Common myeloid progenitor, CD34-positive (primary cell): ENCODE measurements around the gene ADGRL1.
A peak's percentile ranks its signal among the peaks of the same experiment; 100 is the strongest.
"Not testable (repeated sequence)": the region's sequence is repeated elsewhere in the genome, so short reads cannot be mapped to it uniquely, and the experiment has no call there.

ENCODE experiments used
- CTCF ChIA-PET: fragments of 350-600 bp; sonication (Branson Sonifier 250); formaldehyde crosslinking; loops from one replicate; lab custom pipeline; 2021; ENCODE audit warnings: antibody characterized with exemption; lab: Charles Lee
- POLR2A ChIA-PET: fragments of 350-600 bp; sonication (Branson Sonifier 250); formaldehyde crosslinking; loops from one replicate; lab custom pipeline; 2021; ENCODE audit warnings: antibody characterized with exemption; lab: Charles Lee
- DNase-seq, 3 donors: peaks; one replicate each; pipeline versions ENCODE4 v3.0.0 to v3.0.0-alpha.2; 2013
- H3K27ac ChIP-seq, 2 experiments: 1 replicate in 1 of 2; 2 replicates in 1 of 2; pipeline ENCODE4 v1.7.0; 2013; ENCODE audit warnings: inconsistent platforms in 2 of 2, low read length in 2 of 2, mild to moderate bottlenecking in 2 of 2, low read depth in 1 of 2, moderate library complexity in 1 of 2; ENCODE audit not compliant: severe bottlenecking in 2 of 2, insufficient read depth in 1 of 2, poor library complexity in 1 of 2
- H3K27me3 ChIP-seq, 5 experiments: replicated peaks in 2 of 5; 1 replicate in 3 of 5; 2 replicates in 2 of 5; pipeline versions ENCODE4 v1.6.1 to v1.7.0; 2013; ENCODE audit warnings: low read length in 4 of 5, mild to moderate bottlenecking in 2 of 5, moderate library complexity in 2 of 5, inconsistent platforms in 1 of 5; ENCODE audit not compliant: insufficient read depth in 5 of 5, control insufficient read depth in 4 of 5
- H3K36me3 ChIP-seq, 4 experiments: 1 replicate in 2 of 4; 2 replicates in 2 of 4; pipeline versions ENCODE4 v1.6.1 to v1.7.0; 2013; ENCODE audit warnings: low read length in 3 of 4, control low read depth in 1 of 4, mild to moderate bottlenecking in 1 of 4; ENCODE audit not compliant: control insufficient read depth in 4 of 4, insufficient read depth in 4 of 4
- H3K4me1 ChIP-seq, 4 experiments: 1 replicate in 3 of 4; 2 replicates in 1 of 4; pipeline versions ENCODE4 v1.6.1 to v1.7.1; 2013; ENCODE audit warnings: low read length in 3 of 4, mild to moderate bottlenecking in 3 of 4, control low read depth in 1 of 4, inconsistent platforms in 1 of 4, moderate library complexity in 1 of 4; ENCODE audit not compliant: control insufficient read depth in 4 of 4, insufficient read depth in 4 of 4; ENCODE audit errors: control extremely low read depth in 1 of 4
- H3K4me3 ChIP-seq, 7 experiments: 1 replicate in 4 of 7; 2 replicates in 3 of 7; pipeline versions ENCODE4 v1.5.1 to v1.7.0; 2013; ENCODE audit warnings: mild to moderate bottlenecking in 7 of 7, low read length in 6 of 7, moderate library complexity in 6 of 7, inconsistent platforms in 2 of 7, low read depth in 2 of 7, control low read depth in 1 of 7; ENCODE audit not compliant: insufficient read depth in 4 of 7, control insufficient read depth in 1 of 7; ENCODE audit errors: extremely low read depth in 1 of 7
- H3K9me3 ChIP-seq, 5 experiments: 1 replicate in 4 of 5; 2 replicates in 1 of 5; pipeline versions ENCODE4 v1.6.1 to v1.7.1; 2013; ENCODE audit warnings: low read length in 4 of 5, mild to moderate bottlenecking in 2 of 5, inconsistent platforms in 1 of 5, low read depth in 1 of 5, moderate library complexity in 1 of 5; ENCODE audit not compliant: control insufficient read depth in 4 of 5, insufficient read depth in 2 of 5; ENCODE audit errors: control extremely low read depth in 1 of 5
- WGBS: methylation state at CpG from one replicate; pipeline ENCODE4 v1.1.5; 2013; ENCODE audit not compliant: insufficient coverage; 5-methylcytosine and 5-hydroxymethylcytosine counted together

The ADGRL1 gene

GRCh38 chr19:14221345-14221744, 15.4 kb upstream of the ADGRL1 start:
- peak; percentile 69 to 87 (median 82) for DNase-seq
- H3K9me3 ChIP-seq, H3K36me3 ChIP-seq, H3K27me3 ChIP-seq, H3K27ac ChIP-seq, H3K4me1 ChIP-seq: not testable (repeated sequence)
- peak overlapping the region in 3 of 7 experiments; percentile 36 to 48 (median 47) for H3K4me3 ChIP-seq
- 2% methylated on average over 8 of the region's 19 CpGs for WGBS
- ChIA-PET CTCF (interaction anchor here (1.1 kb wide), 1 partner anchor 17 kb away, joined by 4 read pairs; no protein-coding TSS in a partner anchor), POLR2A (interaction anchor here (0.6 kb wide), 1 partner anchor 74 kb away, joined by 3 read pairs; no protein-coding TSS in a partner anchor)

GRCh38 chr19:14218620-14219330, 12.8 kb upstream of the ADGRL1 start:
- no peaks in the 10 kb centered on the region for H3K36me3 ChIP-seq
- H3K27ac ChIP-seq = no peak overlapping the region
- peaks cover 0 to 5% (median 0%) of the 10 kb centered on the region in 4 experiments for H3K4me1 ChIP-seq
- ChIA-PET CTCF (interaction anchor here (1.1 to 3.0 kb wide), 5 partner anchors 9 to 130 kb away, joined by 3 to 11 read pairs (median 3); no protein-coding TSS in a partner anchor), POLR2A (no interaction called here)
- 96% methylated on average over 7 of the region's 12 CpGs for WGBS
- DNase-seq = no peak
- H3K27me3 ChIP-seq = no peaks in the 10 kb centered on the region
- H3K9me3 ChIP-seq = no peaks in the 10 kb centered on the region
- H3K4me3 ChIP-seq = no peak overlapping the region

GRCh38 chr19:14217886-14218285, 11.9 kb upstream of the ADGRL1 start:
- H3K4me1 ChIP-seq, POLR2A ChIA-PET, H3K36me3 ChIP-seq, H3K27ac ChIP-seq, H3K4me3 ChIP-seq, H3K27me3 ChIP-seq, H3K9me3 ChIP-seq: not testable (repeated sequence)
- WGBS = 40% methylated on average over 3 of the region's 4 CpGs
- DNase-seq = peak in 1 of 3 donors; percentile 34
- CTCF ChIA-PET = interaction anchor here (1.0 to 3.0 kb wide), 10 partner anchors 10 to 130 kb away, joined by 3 to 11 read pairs (median 3); no protein-coding TSS in a partner anchor

GRCh38 chr19:14214580-14214979, 8.6 kb upstream of the ADGRL1 start:
- CTCF ChIA-PET = no interaction called here
- Histone ChIP-seq H3K27ac (no peak overlapping the region), H3K36me3 (no peaks in the 10 kb centered on the region), H3K27me3 (no peaks in the 10 kb centered on the region), H3K4me3 (no peak overlapping the region), H3K9me3 (no peaks in the 10 kb centered on the region), H3K4me1 (peaks cover 0 to 5% (median 4%) of the 10 kb centered on the region in 4 experiments)
- POLR2A ChIA-PET = no interaction called here
- DNase-seq = no peak
- WGBS = no CpG with 5 or more reads among the region's 2 CpGs

- 87% methylated on average over 8 of the region's 9 CpGs for WGBS
- Histone ChIP-seq H3K4me1 (peaks cover 0 to 21% (median 21%) of the 10 kb centered on the region in 4 experiments), H3K4me3 (peak overlapping the region in 2 of 7 experiments; percentile 60 to 74)
- CTCF ChIA-PET, H3K36me3 ChIP-seq, H3K27me3 ChIP-seq, H3K27ac ChIP-seq, H3K9me3 ChIP-seq, POLR2A ChIA-PET, DNase-seq: not testable (repeated sequence)
Measured at GRCh38 chr19:14210182-14210581, 4.2 kb upstream of the ADGRL1 start.

- Histone ChIP-seq H3K4me3 (peak overlapping the region; percentile 9 to 74 (median 49)), H3K4me1 (peaks cover 0 to 28% (median 26%) of the 10 kb centered on the region in 4 experiments)
- H3K9me3 ChIP-seq, DNase-seq, H3K27ac ChIP-seq, H3K36me3 ChIP-seq, H3K27me3 ChIP-seq, POLR2A ChIA-PET: not testable (repeated sequence)
- CTCF ChIA-PET = interaction anchor here (1.5 kb wide), 1 partner anchor 139 kb away, joined by 3 read pairs; no protein-coding TSS in a partner anchor
- 1% methylated on average over 16 of the region's 40 CpGs for WGBS
Measured at GRCh38 chr19:14209401-14209800, 3.4 kb upstream of the ADGRL1 start.

GRCh38 chr19:14208496-14208895, 2.5 kb upstream of the ADGRL1 start:
- Histone ChIP-seq H3K4me3 (peak overlapping the region in 2 of 7 experiments; percentile 33 to 74), H3K4me1 (peaks cover 0 to 36% (median 31%) of the 10 kb centered on the region in 4 experiments)
- POLR2A ChIA-PET, H3K9me3 ChIP-seq, H3K27ac ChIP-seq, H3K27me3 ChIP-seq, H3K36me3 ChIP-seq, DNase-seq: not testable (repeated sequence)
- 64% methylated on average over 7 of the region's 9 CpGs for WGBS
- CTCF ChIA-PET = interaction anchor here (1.0 to 1.5 kb wide), 2 partner anchors 9 to 140 kb away, joined by 3 read pairs; no protein-coding TSS in a partner anchor
